GM12878 (cell line): ENCODE measurements around the gene SERBP1. TPM values are rescaled to one million over a fixed set of nuclear protein-coding genes. Genes with fewer than 3 reads are reported as not detected.

Experiments
- ATAC-seq: fragments of 200-7000 bp; cut with Tn5 transposase; 3 replicates; pipeline ENCODE4 v1.9.1; 2020; ENCODE audit warnings: mild to moderate bottlenecking, moderate library complexity
- BruUV-seq: library from RNA; stranded (reverse); fragments of 400-500 nt; replicated peaks from 2 replicates; lab custom pipeline; 2021; lab: Mats Ljungman, UMichigan
- CTCF ChIA-PET: fragments of 300-600 bp; sonication (Branson Sonifier 250); formaldehyde crosslinking; extraction: SDS; loops from one replicate; lab custom pipeline; 2021; ENCODE audit warnings: inconsistent platforms; lab: Yijun Ruan, JAX
- POLR2A ChIA-PET: fragments of 350-600 bp; formaldehyde crosslinking; extraction: SDS; loops from one replicate; lab custom pipeline; 2021; ENCODE audit warnings: inconsistent platforms; lab: Charles Lee
- RAD21 ChIA-PET: fragments of 300-600 bp; sonication (Branson Sonifier 250); formaldehyde crosslinking; loops from one replicate; lab custom pipeline; 2023; ENCODE audit warnings: antibody characterized with exemption; ENCODE audit not compliant: unreplicated experiment; lab: Charles Lee
- SMC1A ChIA-PET: fragments of 300-600 bp; sonication (Branson Sonifier 250); formaldehyde crosslinking; loops from one replicate; lab custom pipeline; 2023; ENCODE audit not compliant: unreplicated experiment, uncharacterized antibody; lab: Charles Lee
- DNase-seq: peaks from one replicate; pipeline ENCODE4 v3.0.0-alpha.2; 2011; ENCODE audit warnings: low read depth, low spot score
- FAIRE-seq: peaks from 3 replicates; lab custom pipeline; 2011; peaks lifted over from hg19 to GRCh38; lab: Jason Lieb, UNC
- H2AFZ ChIP-seq: 2 replicates; pipeline ENCODE4 v1.6.0; 2011; ENCODE audit warnings: low read depth, low read length, control low read depth; ENCODE audit not compliant: control insufficient read depth
- H3K27ac ChIP-seq: 2 replicates; pipeline ENCODE4 v1.5.1; 2011; ENCODE audit warnings: control low read depth; ENCODE audit not compliant: control insufficient read depth, insufficient read depth
- H3K27me3 ChIP-seq, 2 experiments: replicated peaks in 1 of 2; 2 replicates each; pipeline versions ENCODE4 v1.6.0 to v1.6.1; 2011; ENCODE audit warnings: low read length in 1 of 2; ENCODE audit not compliant: control insufficient read depth in 2 of 2, insufficient read depth in 2 of 2
- H3K36me3 ChIP-seq, 2 experiments: 2 replicates each; pipeline ENCODE4 v1.5.1; 2011; ENCODE audit warnings: low read length in 1 of 2; ENCODE audit not compliant: control insufficient read depth in 2 of 2, insufficient read depth in 2 of 2
- H3K4me1 ChIP-seq: 2 replicates; pipeline ENCODE4 v1.6.1; 2011; ENCODE audit warnings: mild to moderate bottlenecking, low read length, moderate library complexity, mixed read lengths; ENCODE audit not compliant: control insufficient read depth, insufficient read depth
- H3K4me2 ChIP-seq: 2 replicates; pipeline ENCODE4 v1.6.0; 2011; ENCODE audit warnings: control low read depth; ENCODE audit not compliant: control insufficient read depth, insufficient read depth
- H3K4me3 ChIP-seq: fragments of 200-600 bp; sonication (generic); 2 replicates; pipeline ENCODE4 v1.5.1; 2016
- H3K79me2 ChIP-seq: 2 replicates; pipeline ENCODE4 v1.6.0; 2011; ENCODE audit warnings: low read length; ENCODE audit not compliant: control insufficient read depth, insufficient read depth
- H3K9ac ChIP-seq: 2 replicates; pipeline ENCODE4 v1.8.0; 2011; ENCODE audit warnings: low read length, control low read depth, mixed read lengths; ENCODE audit not compliant: control insufficient read depth, insufficient read depth
- H3K9me3 ChIP-seq: replicated peaks from 3 replicates; pipeline ENCODE4 v1.5.1; 2011; ENCODE audit warnings: mild to moderate bottlenecking, low read length; ENCODE audit not compliant: control insufficient read depth, insufficient read depth
- H4K20me1 ChIP-seq: 2 replicates; pipeline ENCODE4 v1.6.0; 2011; ENCODE audit not compliant: control insufficient read depth, insufficient read depth
- BRCA1 ChIP-seq: IDR thresholded peaks from 2 replicates; pipeline ENCODE4 v1.6.1; 2011; ENCODE audit warnings: low read depth, low read length, improper control_type of control experiment
- CBFB ChIP-seq: IDR thresholded peaks from 2 replicates; pipeline ENCODE4 v1.6.1; 2016; ENCODE audit warnings: antibody characterized with exemption, low read depth
- CBX5 ChIP-seq: sonication (generic); IDR thresholded peaks from 2 replicates; pipeline ENCODE4 v1.6.1; 2016; ENCODE audit warnings: low read depth, moderate library complexity, mild to moderate bottlenecking, inconsistent platforms
- CHD2 ChIP-seq: IDR thresholded peaks from 2 replicates; pipeline ENCODE4 v1.6.1; 2011; ENCODE audit warnings: low read depth, low read length, improper control_type of control experiment, borderline replicate concordance
- KAT2A ChIP-seq: conservative IDR thresholded peaks from 2 replicates; pipeline ENCODE4 v1.6.1; 2011; ENCODE audit warnings: low read depth, low read length; ENCODE audit not compliant: control insufficient read depth
- KLF5 ChIP-seq: fragments of 450-650 bp; IDR thresholded peaks from 2 replicates; pipeline ENCODE4 v1.6.1; 2014; ENCODE audit warnings: mild to moderate bottlenecking; ENCODE audit not compliant: partially characterized antibody
- MYB ChIP-seq: fragments of 150-350 bp; IDR thresholded peaks from 2 replicates; pipeline ENCODE4 v1.6.1; 2014; ENCODE audit warnings: mild to moderate bottlenecking, low read depth, low read length, borderline replicate concordance
- PAX5 ChIP-seq: IDR thresholded peaks from 2 replicates; pipeline ENCODE4 v1.6.1; 2011; ENCODE audit warnings: low read depth, low read length, borderline replicate concordance
- PML ChIP-seq: IDR thresholded peaks from 2 replicates; pipeline ENCODE4 v1.6.1; 2012; ENCODE audit warnings: low read length, inconsistent platforms
- POU2F2 ChIP-seq: IDR thresholded peaks from 3 replicates; pipeline ENCODE4 v1.6.1; 2011; ENCODE audit warnings: low read depth, mild to moderate bottlenecking, low read length, borderline replicate concordance
- SMAD1 ChIP-seq: fragments of 450-650 bp; IDR thresholded peaks from 2 replicates; pipeline ENCODE4 v1.6.1; 2018; ENCODE audit warnings: mild to moderate bottlenecking, low read depth; ENCODE audit not compliant: partially characterized antibody
- TARDBP ChIP-seq: IDR thresholded peaks from 2 replicates; pipeline ENCODE4 v1.6.1; 2016; ENCODE audit warnings: borderline replicate concordance
- YBX1 ChIP-seq: fragments of 450-650 bp; IDR thresholded peaks from 2 replicates; pipeline ENCODE4 v1.6.1; 2016; ENCODE audit warnings: antibody characterized with exemption
- ZBTB4 ChIP-seq: fragments of 450-650 bp; formaldehyde crosslinking; IDR thresholded peaks from 2 replicates; pipeline ENCODE4 v1.4.0; 2022; ENCODE audit warnings: mild to moderate bottlenecking, moderate library complexity
- ZSCAN29 ChIP-seq: fragments of 450-650 bp; IDR thresholded peaks from 2 replicates; pipeline ENCODE4 v1.6.1; 2017; ENCODE audit warnings: mild to moderate bottlenecking, moderate library complexity
- WGBS: methylation state at CpG from one replicate; pipeline ENCODE4 v1.1.6; 2016; ENCODE audit warnings: low lambda C conversion rate; ENCODE audit not compliant: insufficient replicate concordance, insufficient coverage; ENCODE audit errors: missing lambda C conversion rate; 5-methylcytosine and 5-hydroxymethylcytosine counted together
- in situ Hi-C: fragments of 300-500 bp; cut with MboI; formaldehyde crosslinking; loops from 9 replicates; pipeline ENCODE4 v1.14.3; 2018; ENCODE audit warnings: mixed read lengths
- intact Hi-C: fragments of 100-400 bp; cut with micrococcal nuclease; formaldehyde crosslinking; loops from one replicate; pipeline ENCODE4 v1.14.2; 2022; ENCODE audit not compliant: unreplicated experiment
- polyA plus RNA-seq, 11 experiments: library from polyadenylated mRNA; depleted of rRNA in 4 of 11; unstranded in 6 of 11; stranded (reverse) in 5 of 11; fragments of >200 nt; fragmentation: Nextera tagmentation in 4 of 11; fragmentation: Illumina TruSeq in 1 of 11; extraction: Ambion mirVana in 4 of 11; extraction: Trizol in 1 of 11; gene quantifications; 1 replicate in 1 of 11; 2 replicates in 10 of 11; pipeline versions ENCODE4 v1.2.1 to v1.2.3, GENCODE V29; 2011 to 2016; ENCODE audit warnings: inconsistent platforms in 2 of 11, missing spikeins in 2 of 11, low read depth in 1 of 11
- total RNA-seq, 4 experiments: library from RNA; depleted of rRNA in 3 of 4; stranded (reverse); fragments of >200 nt in 3 of 4; fragmentation: Illumina TruSeq in 1 of 4; extraction: Trizol in 1 of 4; gene quantifications; 2 replicates each; pipeline versions ENCODE4 v1.2.1 to v1.2.3, GENCODE V29; 2013 to 2021
- TF ChIP-seq, protein P1 (sequence below): fragments of 450-650 bp; IDR thresholded peaks from 2 replicates; pipeline ENCODE4 v1.6.1; 2016; ENCODE audit warnings: mild to moderate bottlenecking

The SERBP1 gene
- total and polyA plus RNA-seq, 10 of the 15 experiments (the other 5 are each of a cell fraction or from before 2014, with no cell fraction given), result 76.7 to 509 (median 384) TPM

- FAIRE-seq (no peak), DNase-seq (no peak), ATAC-seq (no peak)
- Histone ChIP-seq H2AFZ (no peak overlapping the region), H3K9me3 (no peaks in the 10 kb centered on the region), H3K36me3 (no peaks in the 10 kb centered on the region), H3K9ac (no peak overlapping the region), H3K4me2 (no peak overlapping the region), H3K27ac (no peak overlapping the region), H3K4me3 (no peak overlapping the region), H3K79me2 (no peaks in the 10 kb centered on the region), H4K20me1 (no peaks in the 10 kb centered on the region), H3K27me3 (no peaks in the 10 kb centered on the region; a peak in 1 of 4 replicates), H3K4me1 (no peaks in the 10 kb centered on the region)
- 15% methylated on average over 2 of the region's 2 CpGs for WGBS
- ChIA-PET RAD21 (no interaction called here), CTCF (interaction anchor here (1.1 kb wide), 1 partner anchor 10 kb away, joined by 3 read pairs; no protein-coding TSS in a partner anchor), SMC1A (interaction anchor here (1.0 kb wide), 1 partner anchor 258 kb away, joined by 3 read pairs; no protein-coding TSS in a partner anchor), POLR2A (no interaction called here)
- BruUV-seq, result no TSS peak
- TF ChIP-seq SMAD1, result no peak
- TF ChIP-seq POU2F2, result no peak
- TF ChIP-seq CHD2, result no peak
- TF ChIP-seq ZSCAN29, result no peak
- no peak for TF ChIP-seq BRCA1
- no peak for TF ChIP-seq PAX5
- no peak for TF ChIP-seq PML
- TF ChIP-seq ZBTB4 (CRISPR knock-in tag), result no peak
- TF ChIP-seq, protein P1, sequence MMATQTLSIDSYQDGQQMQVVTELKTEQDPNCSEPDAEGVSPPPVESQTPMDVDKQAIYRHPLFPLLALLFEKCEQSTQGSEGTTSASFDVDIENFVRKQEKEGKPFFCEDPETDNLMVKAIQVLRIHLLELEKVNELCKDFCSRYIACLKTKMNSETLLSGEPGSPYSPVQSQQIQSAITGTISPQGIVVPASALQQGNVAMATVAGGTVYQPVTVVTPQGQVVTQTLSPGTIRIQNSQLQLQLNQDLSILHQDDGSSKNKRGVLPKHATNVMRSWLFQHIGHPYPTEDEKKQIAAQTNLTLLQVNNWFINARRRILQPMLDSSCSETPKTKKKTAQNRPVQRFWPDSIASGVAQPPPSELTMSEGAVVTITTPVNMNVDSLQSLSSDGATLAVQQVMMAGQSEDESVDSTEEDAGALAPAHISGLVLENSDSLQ, result no peak
- no peak for TF ChIP-seq KLF5
- TF ChIP-seq MYB, result no peak
- TF ChIP-seq TARDBP, result no peak
- TF ChIP-seq KAT2A, result no peak
- no peak for TF ChIP-seq YBX1
- TF ChIP-seq CBX5, result no peak
- no peak for TF ChIP-seq CBFB
- intact Hi-C loops, result no loop called here
- in situ Hi-C loops, result no loop called here
These were observed 41.9 kb upstream of the SERBP1 start for GRCh38 chr1:67472056-67472455.
